Karpas-422 (cell line): ENCODE measurements around the gene SMG6. TPM values are rescaled to one million over a fixed set of nuclear protein-coding genes. Genes with fewer than 3 reads are reported as not detected.

Experiments
- DNase-seq: peaks from one replicate; pipeline ENCODE4 v3.0.0-alpha.2; 2015
- H2AFZ ChIP-seq: fragments of 200-600 bp; sonication (generic); 2 replicates; pipeline ENCODE4 v1.6.1; 2014; ENCODE audit warnings: antibody characterized with exemption, low read length, mixed read lengths
- H3K27ac ChIP-seq: fragments of 200-600 bp; sonication (generic); 2 replicates; pipeline ENCODE4 v1.5.1; 2014; ENCODE audit warnings: mild to moderate bottlenecking, low read length, moderate library complexity
- H3K27me3 ChIP-seq: fragments of 200-600 bp; sonication (generic); 2 replicates; pipeline ENCODE4 v1.6.1; 2014; ENCODE audit warnings: low read length, mixed read lengths
- H3K36me3 ChIP-seq: fragments of 200-600 bp; sonication (generic); 2 replicates; pipeline ENCODE4 v1.6.1; 2014; ENCODE audit warnings: low read length, mixed read lengths; ENCODE audit not compliant: insufficient read depth
- H3K4me1 ChIP-seq: fragments of 200-600 bp; sonication (generic); 2 replicates; pipeline ENCODE4 v1.6.1; 2014; ENCODE audit warnings: mild to moderate bottlenecking, low read length, mixed read lengths
- H3K4me2 ChIP-seq: fragments of 200-600 bp; sonication (generic); 2 replicates; pipeline ENCODE4 v1.6.1; 2014; ENCODE audit warnings: low read length, low read depth, mild to moderate bottlenecking; ENCODE audit not compliant: poor library complexity, severe bottlenecking
- H3K4me3 ChIP-seq: fragments of 200-600 bp; sonication (generic); 2 replicates; pipeline ENCODE4 v1.5.1; 2014; ENCODE audit warnings: mild to moderate bottlenecking, antibody characterized with exemption, low read length, mixed read lengths
- H3K79me2 ChIP-seq: fragments of 200-600 bp; sonication (generic); 2 replicates; pipeline ENCODE4 v1.6.1; 2014; ENCODE audit warnings: mild to moderate bottlenecking, low read length, mixed read lengths
- H3K9ac ChIP-seq: fragments of 200-600 bp; sonication (generic); 2 replicates; pipeline ENCODE4 v1.6.0; 2014; ENCODE audit warnings: low read length
- H3K9me2 ChIP-seq: fragments of 200-600 bp; sonication (generic), shearing (Covaris generic); replicated peaks from 2 replicates; pipeline ENCODE4 v1.6.0; 2014; ENCODE audit warnings: mild to moderate bottlenecking, low read length, moderate library complexity; ENCODE audit not compliant: insufficient read depth
- H3K9me3 ChIP-seq: fragments of 300-700, 200-600 bp; sonication (generic); 2 replicates; pipeline ENCODE4 v1.6.1; 2014; ENCODE audit warnings: low read length, mixed read lengths
- H4K20me1 ChIP-seq: fragments of 200-600 bp; sonication (generic); 2 replicates; pipeline ENCODE4 v1.6.1; 2014; ENCODE audit warnings: mild to moderate bottlenecking, antibody characterized with exemption, low read length, low read depth; ENCODE audit not compliant: insufficient read depth
- total RNA-seq: library from RNA; depleted of rRNA; stranded (reverse); fragments of >200 nt; shearing (Covaris generic); gene quantifications from 2 replicates; pipeline ENCODE4 v1.2.3, GENCODE V29; 2014; ENCODE audit warnings: low replicate concordance

SMG6 gene
- total RNA-seq, 1 experiment from 2014 or later, result 10.2 TPM

DNA sequence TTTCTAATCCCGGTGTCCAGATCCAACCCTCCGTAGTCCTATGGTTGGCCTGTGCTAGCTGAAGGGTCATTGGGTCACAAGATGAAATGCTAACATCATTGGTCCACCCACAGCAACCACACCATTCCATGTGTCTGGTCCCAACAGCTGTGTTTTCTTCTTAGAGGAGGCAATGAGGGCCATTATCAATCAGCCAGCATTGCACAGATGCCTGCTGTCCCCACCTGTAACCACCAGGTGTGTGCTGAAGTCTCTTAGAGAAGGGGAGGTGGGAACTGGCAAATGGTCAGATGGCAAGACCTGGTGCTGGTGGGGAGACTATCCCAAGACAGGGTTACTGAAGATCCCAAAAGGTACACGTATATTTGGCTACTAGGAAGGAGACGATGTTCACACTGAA is 211.3 kb downstream of the SMG6 start:
- no peak overlapping the region for H3K4me3 ChIP-seq
- no peak overlapping the region for H3K4me2 ChIP-seq
- H4K20me1 ChIP-seq, result no peaks in the 10 kb centered on the region
- no peaks in the 10 kb centered on the region for H3K9me3 ChIP-seq
- H3K36me3 ChIP-seq, result no peaks in the 10 kb centered on the region
- no peak overlapping the region for H3K9ac ChIP-seq
- H3K27ac ChIP-seq, result no peak overlapping the region
- H2AFZ ChIP-seq, result no peak overlapping the region
- H3K79me2 ChIP-seq, result no peaks in the 10 kb centered on the region
- no peaks in the 10 kb centered on the region for H3K27me3 ChIP-seq
- no peak for DNase-seq
- peaks cover 45% of the 10 kb centered on the region for H3K4me1 ChIP-seq
- no peaks in the 10 kb centered on the region for H3K9me2 ChIP-seq

GRCh38 chr17:2090804-2091534 is 212.6 kb downstream of the SMG6 start:
- peak overlapping the region; percentile 63 for H3K4me3 ChIP-seq
- no peaks in the 10 kb centered on the region for H3K9me2 ChIP-seq
- peak overlapping the region; percentile 72; the same call in 1 of the 2 replicates for H3K27ac ChIP-seq
- no peak for DNase-seq
- H3K27me3 ChIP-seq, result no peaks in the 10 kb centered on the region
- no peaks in the 10 kb centered on the region for H3K79me2 ChIP-seq
- no peak overlapping the region for H2AFZ ChIP-seq
- H3K36me3 ChIP-seq, result no peaks in the 10 kb centered on the region
- H3K9me3 ChIP-seq, result no peaks in the 10 kb centered on the region
- H4K20me1 ChIP-seq, result no peaks in the 10 kb centered on the region
- peak overlapping the region; percentile 69 for H3K9ac ChIP-seq
- H3K4me2 ChIP-seq, result peak overlapping the region; percentile 62
- peaks cover 57% of the 10 kb centered on the region for H3K4me1 ChIP-seq

DNA sequence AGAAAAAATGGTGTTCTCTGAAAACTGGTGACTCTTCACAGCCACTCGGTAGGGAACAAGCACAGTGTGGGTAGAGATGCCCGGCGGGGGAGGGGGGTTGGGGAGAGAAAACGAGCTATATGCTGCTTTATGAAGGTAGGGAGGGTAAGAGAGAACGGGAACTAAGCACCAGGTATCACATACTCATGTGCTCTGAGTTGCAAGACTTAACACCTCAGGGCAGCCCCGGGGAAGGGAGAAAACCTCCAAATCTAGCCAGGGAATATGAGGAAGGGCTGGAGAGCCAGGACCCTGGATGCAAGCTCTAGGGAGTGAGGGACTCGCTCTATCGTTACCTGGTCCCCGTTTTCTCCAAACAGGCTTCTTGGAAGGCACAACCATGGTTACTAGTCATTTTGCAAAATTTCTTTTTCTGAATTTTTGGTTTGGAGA is 213.4 kb downstream of the SMG6 start:
- H3K4me1 ChIP-seq, result peaks cover 55% of the 10 kb centered on the region

DNA sequence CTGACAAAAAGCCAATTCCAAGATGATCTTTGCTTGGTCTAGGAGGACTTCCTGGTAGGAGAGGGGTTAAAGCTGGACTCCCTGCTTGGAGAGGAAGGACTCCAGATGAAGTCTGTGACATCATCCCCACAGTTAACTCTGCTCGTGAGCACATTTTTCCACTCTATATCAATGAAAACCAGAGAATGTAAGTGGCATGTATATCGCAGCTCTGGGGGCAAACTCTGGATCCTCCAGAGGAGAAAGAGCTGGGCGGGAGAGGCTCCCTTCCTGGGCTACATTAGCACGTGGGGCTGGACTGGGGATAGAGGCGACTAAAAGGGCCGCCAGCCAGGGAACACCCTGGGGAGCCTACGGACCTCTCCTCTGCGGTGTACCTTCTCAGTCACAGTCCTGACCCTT is 214.6 kb downstream of the SMG6 start:
- peak overlapping the region; percentile 51; the same call in 1 of the 2 replicates for H2AFZ ChIP-seq
- peaks cover 53% of the 10 kb centered on the region for H3K4me1 ChIP-seq
- no peaks in the 10 kb centered on the region for H4K20me1 ChIP-seq
- no peaks in the 10 kb centered on the region for H3K79me2 ChIP-seq
- peak overlapping the region; percentile 63; the same call in 1 of the 2 replicates for H3K4me3 ChIP-seq
- H3K9me2 ChIP-seq, result no peaks in the 10 kb centered on the region
- H3K27me3 ChIP-seq, result no peaks in the 10 kb centered on the region
- H3K9ac ChIP-seq, result peak overlapping the region; percentile 69
- peak overlapping the region; percentile 62 for H3K4me2 ChIP-seq
- no peak for DNase-seq
- H3K36me3 ChIP-seq, result no peaks in the 10 kb centered on the region
- H3K27ac ChIP-seq, result peak overlapping the region; percentile 72
- no peaks in the 10 kb centered on the region for H3K9me3 ChIP-seq

More for the DNA sequence above, 213.4 kb downstream of the SMG6 start:
- Histone ChIP-seq H3K9me2 (no peaks in the 10 kb centered on the region), H3K4me2 (peak overlapping the region; percentile 62), H3K36me3 (no peaks in the 10 kb centered on the region), H3K27me3 (no peaks in the 10 kb centered on the region), H3K27ac (peak overlapping the region; percentile 72), H4K20me1 (no peaks in the 10 kb centered on the region), H3K79me2 (no peaks in the 10 kb centered on the region), H2AFZ (no peak overlapping the region), H3K9ac (peak overlapping the region; percentile 69), H3K9me3 (no peaks in the 10 kb centered on the region), H3K4me3 (peak overlapping the region; percentile 63)
- DNase-seq, result peak; percentile 76

DNA sequence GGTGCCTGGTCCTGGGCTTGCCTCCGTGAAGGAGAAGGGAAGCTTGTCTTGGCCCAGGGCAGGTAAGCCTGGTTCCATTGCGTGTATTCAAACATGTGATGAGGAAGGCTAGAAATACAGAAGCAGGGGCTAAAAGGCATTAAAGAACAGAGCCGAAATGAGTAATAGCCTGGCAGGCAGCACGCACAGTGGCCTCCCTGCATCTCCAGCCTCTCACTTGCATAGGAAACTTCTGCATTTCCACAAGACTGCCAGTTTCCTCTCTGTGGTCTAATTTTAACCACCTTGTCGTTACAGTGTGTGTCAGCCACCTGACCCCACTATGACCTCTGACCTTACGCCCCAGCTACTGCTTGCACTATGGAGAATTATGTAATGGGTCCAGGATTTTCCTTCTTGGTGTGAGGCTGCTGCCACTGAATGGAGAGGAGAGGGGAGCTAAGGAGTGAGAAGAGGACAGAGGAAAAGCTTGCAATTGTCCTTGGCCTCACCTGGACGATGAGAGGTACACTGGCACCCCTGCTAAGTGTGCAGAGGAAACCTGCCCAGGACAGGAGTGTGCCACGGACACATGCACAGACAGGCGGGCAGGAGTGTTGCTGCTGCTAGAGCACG is 215.9 kb downstream of the SMG6 start:
- Histone ChIP-seq H3K79me2 (no peaks in the 10 kb centered on the region), H3K4me2 (peak overlapping the region; percentile 8), H3K36me3 (no peaks in the 10 kb centered on the region), H3K9ac (peak overlapping the region; percentile 5; the same call in 1 of the 2 replicates), H3K9me3 (no peaks in the 10 kb centered on the region), H3K27me3 (no peaks in the 10 kb centered on the region), H3K4me1 (peaks cover 58% of the 10 kb centered on the region), H3K27ac (peak overlapping the region; percentile 39; the same call in 1 of the 2 replicates), H3K9me2 (no peaks in the 10 kb centered on the region), H4K20me1 (no peaks in the 10 kb centered on the region), H3K4me3 (no peak overlapping the region), H2AFZ (no peak overlapping the region)
- DNase-seq, result peak; percentile 66

DNA sequence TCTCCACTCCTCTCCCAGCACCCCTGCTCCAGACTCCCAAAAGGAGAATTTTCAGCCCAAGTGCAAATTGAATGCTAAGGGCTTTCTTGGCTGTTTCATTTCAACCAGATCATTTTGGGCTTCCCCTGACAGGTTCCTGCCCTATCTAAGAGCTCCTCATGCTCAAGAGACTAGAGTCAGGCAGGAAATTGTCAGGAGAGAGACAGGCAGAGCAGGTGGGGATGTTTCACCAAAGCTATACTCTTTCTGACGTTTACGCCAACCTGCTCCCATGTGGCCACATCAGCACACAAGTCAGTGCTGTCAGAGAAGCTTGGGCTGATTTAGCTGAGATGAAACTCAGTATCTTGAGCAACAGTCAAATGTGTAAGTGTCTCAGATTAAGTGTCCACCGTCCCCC is 217.3 kb downstream of the SMG6 start:
- DNase-seq, result no peak
- Histone ChIP-seq H3K79me2 (no peaks in the 10 kb centered on the region), H3K27me3 (no peaks in the 10 kb centered on the region), H3K4me3 (no peak overlapping the region), H4K20me1 (no peaks in the 10 kb centered on the region), H3K9me3 (no peaks in the 10 kb centered on the region), H3K27ac (peak overlapping the region; percentile 51; the same call in 1 of the 2 replicates), H2AFZ (no peak overlapping the region), H3K9ac (no peak overlapping the region), H3K36me3 (no peaks in the 10 kb centered on the region), H3K4me1 (peaks cover 57% of the 10 kb centered on the region), H3K4me2 (no peak overlapping the region), H3K9me2 (no peaks in the 10 kb centered on the region)

- H3K36me3 ChIP-seq, result no peaks in the 10 kb centered on the region
- no peaks in the 10 kb centered on the region for H4K20me1 ChIP-seq
- H3K27ac ChIP-seq, result no peak overlapping the region
- DNase-seq, result no peak
- no peaks in the 10 kb centered on the region for H3K27me3 ChIP-seq
- peaks cover 50% of the 10 kb centered on the region for H3K4me1 ChIP-seq
- no peaks in the 10 kb centered on the region for H3K9me3 ChIP-seq
- H3K79me2 ChIP-seq, result no peaks in the 10 kb centered on the region
- no peak overlapping the region for H3K4me2 ChIP-seq
- no peak overlapping the region for H2AFZ ChIP-seq
- H3K9me2 ChIP-seq, result no peaks in the 10 kb centered on the region
- no peak overlapping the region for H3K9ac ChIP-seq
- H3K4me3 ChIP-seq, result no peak overlapping the region
Measured at GRCh38 chr17:2085648-2085949, 218.0 kb downstream of the SMG6 start.

DNA sequence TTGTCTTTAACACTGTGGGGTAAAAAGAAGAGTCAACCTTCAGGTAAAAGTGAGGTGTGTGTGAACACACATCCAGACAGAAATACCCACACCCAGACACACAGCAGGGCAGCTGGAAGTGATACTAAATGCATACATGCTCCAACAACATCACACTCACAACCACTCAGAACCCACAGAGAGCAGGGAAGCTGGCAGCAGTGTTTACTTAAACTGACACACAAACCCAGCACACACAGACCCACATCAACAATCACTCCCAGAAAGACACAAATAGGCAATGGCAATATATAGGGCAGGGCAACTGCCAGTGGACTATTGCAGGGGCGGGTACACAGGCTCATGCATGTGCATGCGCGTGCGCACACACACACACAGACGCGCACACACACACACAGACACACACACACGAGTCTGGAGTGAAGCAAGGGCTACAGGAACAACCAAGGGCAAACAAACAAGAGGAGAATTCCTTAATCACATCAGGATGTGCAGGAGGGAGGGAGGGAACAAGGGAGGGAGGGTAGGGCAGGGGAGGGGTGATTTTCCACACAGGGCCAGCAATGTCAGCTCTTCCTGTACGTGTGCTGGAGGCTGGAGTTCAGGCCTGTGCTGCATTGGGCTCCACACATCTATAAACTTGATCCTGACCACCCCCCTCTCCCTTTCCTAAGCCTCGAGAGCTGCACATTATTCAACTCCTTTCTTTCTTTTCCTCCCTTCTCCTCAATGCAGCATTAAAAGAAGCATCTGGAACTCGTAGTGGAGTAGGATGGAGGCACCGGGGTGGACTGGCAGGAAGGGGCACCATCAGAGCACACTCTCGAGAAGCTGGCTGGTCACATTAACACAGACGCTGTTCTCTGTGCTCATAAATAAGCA is 218.6 kb downstream of the SMG6 start:
- H4K20me1 ChIP-seq, result no peaks in the 10 kb centered on the region
- no peaks in the 10 kb centered on the region for H3K79me2 ChIP-seq
- H3K9me2 ChIP-seq, result no peaks in the 10 kb centered on the region
- no peaks in the 10 kb centered on the region for H3K9me3 ChIP-seq
- H3K27me3 ChIP-seq, result no peaks in the 10 kb centered on the region
- no peak overlapping the region for H3K9ac ChIP-seq
- no peak overlapping the region for H2AFZ ChIP-seq
- H3K27ac ChIP-seq, result no peak overlapping the region
- H3K4me2 ChIP-seq, result no peak overlapping the region
- no peak overlapping the region for H3K4me3 ChIP-seq
- no peaks in the 10 kb centered on the region for H3K36me3 ChIP-seq
- H3K4me1 ChIP-seq, result peaks cover 44% of the 10 kb centered on the region
- DNase-seq, result no peak
